SHP77 treated with DMSO at 0.1 percent for 48 hours (cell line): ENCODE results near the gene FFAR2.

Source experiments
- DNase-seq: peaks from one replicate; lab custom pipeline; 2025; lab: John Stamatoyannopoulos, UW

The FFAR2 gene

DNA sequence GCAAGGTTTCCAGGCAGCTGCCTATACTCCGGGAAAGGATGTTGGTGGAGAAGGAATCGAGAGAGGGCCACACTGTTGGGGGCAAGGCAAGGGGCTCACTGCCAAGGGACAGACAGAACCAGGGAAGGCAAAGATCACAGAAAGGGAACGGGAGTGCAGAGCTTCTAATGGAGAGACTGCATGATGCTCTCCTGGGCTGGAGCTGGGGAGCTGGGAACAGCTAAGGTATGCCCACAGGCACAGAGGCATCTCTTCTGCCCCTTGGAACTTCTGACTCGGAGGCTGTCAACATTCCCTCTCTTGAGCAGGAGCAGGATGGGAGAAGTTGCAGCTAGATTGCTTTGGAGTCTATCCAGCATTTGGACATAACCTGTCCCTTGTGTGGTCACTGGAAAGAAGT, 22.4 kb upstream of the FFAR2 start:
- DNase-seq = no peak

DNA sequence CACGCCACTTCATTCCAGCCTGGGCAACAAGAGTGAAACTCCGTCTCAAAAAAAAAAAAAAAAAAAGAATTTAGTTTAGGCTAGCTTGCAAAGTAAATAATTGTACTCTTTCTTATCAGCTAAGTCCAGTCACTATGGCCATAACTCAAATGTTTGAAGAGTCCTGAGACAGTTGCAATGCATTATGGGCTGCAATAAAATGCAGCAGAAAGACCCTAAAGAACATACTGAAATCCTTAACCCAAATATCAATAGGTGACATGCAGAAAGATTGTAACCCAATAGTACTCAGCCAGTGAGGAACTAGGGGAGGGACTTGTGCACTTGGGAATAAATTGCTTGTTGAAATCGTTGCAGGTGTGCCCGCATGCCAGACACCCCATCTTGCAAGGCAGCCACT, 20.9 kb upstream of the FFAR2 start:
- DNase-seq = no peak

DNA sequence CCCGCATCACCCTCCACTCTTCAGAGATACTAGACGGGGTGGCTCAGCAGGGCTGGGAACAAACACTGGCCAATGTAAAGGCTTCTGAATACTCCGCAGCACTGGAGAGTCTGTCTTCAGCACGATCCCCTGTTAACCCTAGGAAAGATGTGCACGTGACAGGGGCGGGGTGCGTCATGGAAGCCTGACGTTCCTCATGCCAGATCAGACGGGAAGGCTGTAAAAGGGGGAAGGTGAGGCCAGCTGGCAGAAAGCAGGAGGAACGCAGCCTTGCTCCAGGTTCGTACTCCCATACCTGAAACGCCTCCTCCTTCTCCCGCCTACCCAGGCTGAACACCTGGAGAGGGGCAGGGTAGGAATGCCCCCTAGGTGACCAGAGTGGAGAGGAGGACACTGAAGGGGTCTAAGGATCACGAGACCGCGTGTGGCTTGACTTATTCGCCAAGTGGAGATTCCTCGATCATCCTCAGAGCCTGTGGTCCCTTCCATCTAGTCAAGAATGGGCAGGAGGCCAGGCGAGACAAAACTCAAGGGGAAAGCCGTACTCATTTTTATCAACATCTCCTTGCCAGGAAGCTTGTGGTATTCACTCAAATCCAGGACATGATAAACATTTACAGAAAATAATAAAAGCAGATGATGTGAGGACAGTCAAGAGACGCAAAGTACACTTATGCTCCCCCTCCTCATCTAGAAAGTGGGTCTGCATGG, 18.2 kb upstream of the FFAR2 start:
- DNase-seq = no peak

DNA sequence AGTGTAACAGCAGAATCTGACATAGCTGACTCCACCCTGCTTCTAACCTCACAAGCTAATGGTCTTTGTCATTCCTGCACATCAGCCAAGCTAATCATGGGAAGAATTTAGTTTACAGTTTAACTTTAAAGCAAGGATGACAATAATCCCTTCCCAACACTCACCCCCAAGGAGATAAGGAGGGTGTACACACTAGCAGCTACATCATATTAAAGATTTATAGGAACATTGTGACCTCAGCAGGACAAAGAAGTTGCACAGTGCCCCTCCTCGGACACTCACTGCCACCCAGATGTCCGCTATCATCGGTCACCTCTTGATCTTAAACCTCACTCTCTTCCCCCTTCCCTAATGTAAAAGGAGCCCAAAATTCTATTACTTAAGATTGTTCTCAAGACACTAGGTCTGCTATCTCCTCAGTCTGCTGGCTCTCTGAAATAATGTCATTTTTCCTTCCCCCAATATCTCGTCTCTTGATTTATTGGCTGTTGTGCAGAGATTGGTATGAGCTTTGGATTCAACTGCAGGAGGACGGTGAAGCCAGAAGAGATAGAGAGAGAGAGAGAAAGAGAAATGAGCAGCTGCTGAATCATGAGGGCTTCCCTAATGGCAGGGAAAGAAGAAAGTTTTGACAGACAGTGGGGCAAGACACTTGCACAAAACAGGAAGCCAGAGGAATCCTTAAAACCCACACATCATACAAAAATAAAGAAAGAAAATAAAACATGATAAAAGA, 17.5 kb upstream of the FFAR2 start:
- no peak for DNase-seq

DNA sequence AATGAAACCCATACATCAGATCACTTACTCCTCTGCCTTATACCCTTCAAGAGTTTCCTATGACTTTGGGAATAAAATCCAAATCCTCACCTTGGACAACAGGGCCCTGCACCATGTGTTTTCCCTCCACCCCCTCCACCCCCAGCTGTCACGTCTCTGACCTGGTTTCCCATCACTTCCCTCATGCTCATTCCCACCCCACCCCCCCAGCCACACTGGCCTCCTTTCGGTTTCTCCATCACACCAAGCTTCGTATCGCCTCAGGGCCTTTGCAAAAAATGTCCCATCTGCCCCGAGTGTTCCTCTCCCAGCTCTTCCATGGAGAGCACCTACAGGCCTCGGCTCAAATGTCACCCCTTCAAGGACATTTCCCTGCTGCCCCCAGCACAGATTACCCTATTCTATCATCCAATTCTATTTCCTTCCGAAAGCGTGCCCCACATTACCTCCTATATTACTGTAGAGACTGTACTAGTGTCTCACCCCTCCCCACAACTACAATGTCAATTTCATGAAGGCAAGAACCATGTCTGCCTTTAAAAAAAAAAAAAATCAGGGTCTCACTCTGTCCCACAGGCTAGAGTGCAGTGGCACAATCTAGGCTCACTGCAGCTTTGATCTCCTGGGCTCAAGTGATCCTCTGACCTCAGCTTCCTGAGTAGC, 16.8 kb upstream of the FFAR2 start:
- no peak for DNase-seq

DNA sequence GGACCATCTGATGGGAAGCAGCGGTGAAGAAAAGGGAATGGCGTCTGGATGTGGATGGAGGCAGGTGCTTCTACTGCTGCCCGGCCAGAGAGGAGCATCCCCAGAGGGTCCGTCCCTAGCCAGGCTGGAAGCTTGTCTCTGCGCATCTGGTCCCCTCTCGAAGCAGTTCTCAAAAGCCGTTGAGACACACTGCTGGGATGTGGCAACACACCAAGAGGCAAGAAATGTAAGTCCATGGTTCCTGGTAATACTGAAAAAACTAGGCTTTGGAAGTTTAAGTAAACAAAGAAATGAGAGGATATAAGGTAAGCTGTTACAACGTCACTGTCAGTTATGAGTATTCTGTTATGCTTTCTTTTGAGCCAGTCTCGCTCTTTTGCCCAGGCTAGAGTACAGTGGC, 15.1 kb upstream of the FFAR2 start:
- DNase-seq = no peak

DNA sequence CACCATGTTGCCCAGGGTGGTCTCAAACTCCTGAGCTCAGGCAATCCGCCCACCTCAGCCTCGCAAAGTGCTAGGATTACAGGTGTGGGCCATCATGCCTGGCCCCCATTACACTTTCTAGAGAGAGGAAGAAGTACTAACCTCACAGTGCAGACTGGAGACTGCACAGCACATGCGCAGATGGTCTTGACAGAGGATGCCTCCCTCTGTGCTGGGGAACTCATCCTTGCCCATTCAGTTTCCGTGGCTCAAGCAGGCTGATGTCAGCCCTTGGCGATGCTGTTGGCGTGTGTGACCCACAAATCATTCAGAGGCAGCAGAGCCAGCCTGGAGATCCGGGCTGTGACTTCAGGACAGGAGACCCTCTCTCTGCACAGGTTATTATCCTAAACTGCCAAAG, 14.6 kb upstream of the FFAR2 start:
- DNase-seq = no peak

DNA sequence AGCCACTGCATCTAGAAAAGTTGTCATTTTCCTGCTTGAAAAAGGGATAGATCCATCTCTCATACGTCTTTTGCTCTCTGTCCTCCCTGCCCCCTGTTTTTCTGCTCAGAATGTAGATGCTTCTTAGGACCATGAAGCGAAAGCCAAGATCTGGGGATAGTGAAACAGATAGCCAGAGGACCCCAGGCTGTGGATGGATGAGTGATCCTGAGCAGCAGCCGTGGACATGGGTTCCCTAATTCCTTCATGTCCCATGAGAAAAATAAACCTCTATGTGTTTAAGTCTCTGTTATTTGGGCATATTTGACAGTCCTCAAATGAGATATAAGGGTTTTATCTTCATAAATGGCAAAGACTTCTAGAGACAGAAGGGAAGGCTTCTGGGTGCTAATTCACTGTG, 12.2 kb upstream of the FFAR2 start:
- DNase-seq = no peak

DNA sequence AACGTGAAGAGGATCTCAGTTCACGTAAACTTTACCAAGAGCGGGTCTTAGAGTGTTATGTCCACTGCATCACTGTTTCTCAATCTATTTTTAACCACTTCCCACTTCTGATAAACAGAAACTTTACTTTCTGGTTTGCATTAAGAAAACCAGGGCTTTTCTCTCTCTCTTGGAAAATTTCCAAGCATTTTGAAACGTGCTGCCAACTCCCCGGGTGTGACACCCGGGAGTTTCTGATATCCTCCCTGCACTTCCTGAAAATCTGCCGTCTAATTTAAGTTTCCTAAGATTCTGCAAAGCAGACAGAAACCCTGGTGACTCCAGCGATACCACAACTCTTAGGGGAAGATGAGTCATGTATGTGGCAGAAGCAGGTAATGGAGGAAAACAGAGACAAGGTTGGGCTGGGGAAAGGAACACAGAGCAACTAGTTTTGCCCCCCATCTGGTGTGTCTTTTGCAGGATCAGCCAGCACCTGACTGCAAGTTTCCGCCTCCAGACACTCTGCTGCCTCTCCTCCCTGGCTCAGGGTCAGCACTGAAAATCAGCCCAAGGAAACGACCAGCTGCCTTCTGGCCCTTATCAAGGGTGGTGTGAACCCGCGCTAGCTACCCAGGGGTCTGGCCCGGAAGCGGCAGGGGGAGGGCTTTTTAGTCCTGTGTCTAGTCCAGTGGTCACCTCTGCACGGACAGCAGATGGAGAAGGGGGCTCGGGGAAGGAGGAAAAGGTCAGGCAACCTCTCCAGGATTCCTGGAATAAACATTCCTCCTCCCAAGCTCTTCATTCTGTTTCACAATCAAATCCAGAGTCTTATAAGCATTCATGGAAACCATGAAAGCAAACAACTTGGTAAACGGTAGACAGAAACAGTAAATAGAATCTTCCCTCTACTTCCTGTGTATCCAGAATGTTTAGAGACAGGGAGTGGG, 11.3 kb upstream of the FFAR2 start:
- no peak for DNase-seq

DNA sequence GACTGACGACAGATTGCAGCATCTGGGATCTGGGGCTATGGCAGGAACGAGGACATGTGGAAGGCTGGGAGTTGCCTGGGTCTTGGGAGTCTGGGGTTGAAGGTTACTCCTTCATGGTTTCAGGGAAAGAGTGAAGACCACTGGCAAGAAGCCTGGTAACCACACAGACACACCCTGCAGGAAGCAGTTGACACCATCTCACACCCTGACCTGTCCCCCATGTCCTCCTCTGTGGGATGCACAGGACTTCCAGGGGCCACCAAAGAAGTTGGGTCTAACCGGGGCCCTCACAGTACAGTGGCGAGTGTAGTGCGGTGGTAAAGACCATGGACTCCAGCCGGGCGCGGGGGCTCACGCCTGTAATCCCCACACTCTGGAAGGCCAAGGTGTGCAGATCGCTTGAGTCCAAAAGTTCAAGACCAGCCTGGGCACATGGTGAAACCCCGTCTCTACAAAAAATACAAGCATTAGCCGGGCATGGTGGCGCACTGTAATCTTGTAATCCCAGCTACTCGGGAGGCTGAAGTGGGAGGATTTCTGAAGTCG, 10.6 kb upstream of the FFAR2 start:
- DNase-seq = no peak

DNA sequence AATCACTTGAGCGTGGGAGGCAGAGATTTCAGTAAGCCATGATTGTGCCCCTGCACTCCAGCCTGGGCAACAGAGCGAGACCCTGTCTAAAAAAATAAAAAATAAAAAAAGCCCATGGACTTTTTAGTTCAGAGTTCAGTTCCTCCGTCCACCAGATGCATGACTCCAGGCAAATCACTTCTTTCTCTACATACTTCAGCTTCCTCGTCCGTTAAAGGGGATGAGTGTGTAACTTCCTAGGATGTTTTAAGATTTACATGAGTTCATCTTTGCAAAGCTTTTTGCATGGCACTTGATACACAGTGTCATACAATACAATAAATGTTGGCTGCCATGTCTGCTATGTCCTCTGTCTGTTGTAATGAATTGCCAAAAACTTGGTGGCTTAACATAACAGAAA, 10.0 kb upstream of the FFAR2 start:
- no peak for DNase-seq

DNA sequence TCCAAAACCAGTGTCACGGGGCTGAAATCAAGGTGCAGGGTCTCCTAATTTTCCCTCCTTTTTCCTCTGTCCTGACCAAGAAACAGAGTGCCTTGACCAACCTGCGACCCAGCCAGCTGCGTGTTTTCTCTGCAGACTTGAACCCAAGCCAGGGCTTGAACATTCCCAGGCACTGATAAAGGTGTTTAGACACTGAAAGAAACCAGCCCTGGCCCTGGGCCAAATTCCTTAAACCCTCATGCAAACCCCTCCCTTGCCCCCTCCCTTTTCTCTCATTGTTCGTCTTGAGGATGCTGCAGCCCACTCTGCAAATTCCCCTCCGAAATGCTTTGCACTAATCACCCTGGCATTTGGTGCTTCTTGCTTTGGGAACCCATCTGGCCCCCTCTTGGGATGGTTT, 9.5 kb upstream of the FFAR2 start:
- DNase-seq = no peak

DNA sequence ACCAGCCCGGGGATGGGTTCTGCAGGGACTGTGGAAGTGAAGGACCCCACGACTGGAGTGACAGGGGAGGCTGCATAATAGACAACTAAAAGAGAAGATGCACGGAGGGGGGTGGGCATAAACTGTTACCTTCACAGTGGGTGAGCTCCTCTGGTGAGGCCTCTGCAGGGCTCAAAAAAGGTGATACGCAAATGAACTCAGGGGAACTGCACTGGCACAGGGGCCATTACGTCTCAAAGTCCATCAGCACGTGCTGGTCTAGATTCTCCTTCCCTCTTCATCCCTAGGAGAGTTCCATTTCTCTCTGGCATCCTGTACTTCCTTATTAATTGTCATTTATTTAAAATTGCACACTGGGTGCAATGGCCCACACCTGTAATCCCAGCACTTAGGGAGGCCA, 8.1 kb upstream of the FFAR2 start:
- DNase-seq = no peak

DNA sequence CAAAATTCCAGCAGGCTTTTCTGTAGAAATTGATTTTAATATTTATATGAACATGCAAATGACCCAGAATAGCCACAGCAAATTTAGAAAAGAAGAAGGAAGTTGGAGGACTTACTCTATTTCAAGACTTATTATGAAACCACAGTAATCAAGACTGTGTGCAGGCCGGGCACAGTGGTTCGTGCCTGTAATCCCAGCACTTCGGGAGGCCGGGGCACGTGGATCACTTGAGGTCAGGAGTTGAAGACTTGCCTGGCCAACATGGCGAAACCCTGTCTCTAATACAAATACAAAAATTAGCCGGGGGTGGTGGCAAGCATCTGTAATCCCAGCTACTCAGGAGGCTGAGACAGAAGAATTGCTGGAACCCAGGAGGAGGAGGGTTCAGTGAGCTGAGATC, 6.0 kb upstream of the FFAR2 start:
- DNase-seq = no peak

DNA sequence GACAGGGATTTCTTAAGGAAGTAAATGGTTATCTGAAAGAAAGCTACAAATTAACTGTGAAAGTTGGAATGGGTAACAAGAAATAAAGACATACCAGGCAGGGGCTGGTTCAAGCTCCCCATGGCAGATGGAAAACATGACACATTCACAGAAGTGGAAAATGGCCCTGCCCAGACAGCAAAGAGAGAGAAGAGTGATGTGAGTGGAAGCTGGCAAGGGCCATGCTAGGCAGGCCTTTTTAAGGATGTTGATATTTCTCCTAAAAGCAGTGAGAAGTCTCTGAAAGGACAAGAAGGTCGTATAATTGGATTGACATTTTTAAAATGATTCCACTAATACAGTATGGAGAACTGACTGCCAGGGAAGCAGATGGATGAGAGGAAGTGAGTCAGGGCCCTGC, 3.3 kb upstream of the FFAR2 start:
- DNase-seq = no peak

DNA sequence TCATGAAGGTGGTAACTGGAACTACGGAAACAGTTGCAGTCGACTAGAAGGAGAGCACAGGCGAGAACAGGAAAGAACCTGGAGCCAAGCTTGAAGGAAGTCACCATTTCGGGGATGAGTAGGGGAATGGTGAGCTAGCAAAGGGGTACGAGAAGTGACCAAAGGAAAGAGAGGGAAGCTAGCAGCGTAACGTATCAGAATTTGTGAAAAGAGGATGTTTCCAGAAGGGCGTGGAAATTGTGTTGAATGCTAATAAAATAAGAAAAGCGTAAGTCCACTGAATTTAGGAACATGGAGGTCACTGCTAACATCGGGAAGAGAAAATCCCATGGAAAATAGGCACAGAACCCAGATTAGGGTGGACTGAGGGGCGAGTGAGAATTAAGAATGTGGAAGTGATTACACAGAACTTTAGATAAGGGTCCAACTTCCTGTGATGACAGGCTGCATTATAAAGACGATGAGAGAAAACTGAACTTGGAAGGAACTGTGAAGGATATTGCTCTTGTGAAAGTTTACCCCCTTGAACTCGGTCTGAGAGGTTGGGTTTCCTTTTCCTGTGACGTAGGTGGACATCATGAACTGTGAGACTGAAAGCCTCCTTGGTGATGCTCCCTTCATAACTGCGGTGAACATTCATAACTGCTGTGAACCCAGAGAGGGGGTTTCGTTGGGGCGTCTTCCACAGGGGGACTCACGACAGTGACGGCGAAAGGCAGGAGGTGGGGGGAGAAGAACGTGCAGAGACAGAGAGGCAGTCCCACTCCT, 2.0 kb upstream of the FFAR2 start:
- no peak for DNase-seq

DNA sequence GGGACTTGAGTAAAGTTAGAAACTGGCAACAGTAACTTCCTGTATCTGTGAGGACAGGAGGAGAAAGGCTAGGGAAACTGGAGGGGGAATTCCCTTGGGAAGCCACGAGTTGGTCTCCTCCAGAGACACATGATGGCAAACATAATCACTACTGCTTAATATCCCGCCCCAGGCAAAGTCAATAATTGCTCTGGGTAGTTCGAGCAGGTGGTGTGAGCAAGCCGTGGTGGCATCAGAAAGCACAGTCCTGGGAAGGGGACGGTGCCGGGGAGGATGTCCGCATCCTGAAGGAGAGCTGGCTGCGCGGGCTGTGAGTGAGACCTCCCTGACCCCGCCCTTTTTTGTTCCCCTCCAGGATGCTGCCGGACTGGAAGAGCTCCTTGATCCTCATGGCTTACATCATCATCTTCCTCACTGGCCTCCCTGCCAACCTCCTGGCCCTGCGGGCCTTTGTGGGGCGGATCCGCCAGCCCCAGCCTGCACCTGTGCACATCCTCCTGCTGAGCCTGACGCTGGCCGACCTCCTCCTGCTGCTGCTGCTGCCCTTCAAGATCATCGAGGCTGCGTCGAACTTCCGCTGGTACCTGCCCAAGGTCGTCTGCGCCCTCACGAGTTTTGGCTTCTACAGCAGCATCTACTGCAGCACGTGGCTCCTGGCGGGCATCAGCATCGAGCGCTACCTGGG, 1.4 kb downstream of the FFAR2 start:
- no peak for DNase-seq

DNA sequence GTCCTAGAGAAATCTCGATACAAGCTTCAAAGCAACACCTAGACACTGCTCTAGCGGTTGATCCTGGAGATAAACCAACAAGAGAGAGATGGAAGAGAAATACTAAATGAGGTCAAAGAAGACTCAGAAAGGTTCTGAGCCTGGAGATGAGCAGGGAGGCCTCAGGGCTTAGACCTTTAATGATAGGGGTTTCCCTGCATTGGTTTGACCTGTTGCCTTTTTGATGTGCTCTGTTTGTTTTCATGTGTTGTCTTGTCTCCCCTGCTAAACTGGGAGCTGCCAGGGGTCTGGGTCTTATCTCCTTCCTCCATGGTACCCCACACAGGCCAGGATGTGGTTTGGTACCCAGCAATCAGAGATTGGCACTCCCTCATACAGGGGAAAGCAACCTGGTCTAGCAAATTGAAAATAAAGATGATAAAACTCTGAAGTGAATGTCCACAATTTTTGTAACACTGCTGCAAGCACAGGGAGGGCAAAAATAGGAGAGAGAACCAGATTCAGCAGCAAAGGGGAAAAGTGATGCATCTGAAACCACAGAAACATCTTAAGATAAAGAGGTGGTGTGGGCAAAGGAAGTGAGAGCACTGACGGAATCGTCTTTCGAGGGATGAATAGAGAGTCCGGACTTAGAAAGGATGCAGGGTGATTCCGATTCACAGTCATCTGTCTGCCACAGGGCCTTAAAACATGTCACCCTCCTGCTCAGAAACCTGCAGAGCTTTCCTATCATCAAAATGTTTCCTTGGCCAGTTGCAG, 3.5 kb downstream of the FFAR2 start:
- DNase-seq = no peak

DNA sequence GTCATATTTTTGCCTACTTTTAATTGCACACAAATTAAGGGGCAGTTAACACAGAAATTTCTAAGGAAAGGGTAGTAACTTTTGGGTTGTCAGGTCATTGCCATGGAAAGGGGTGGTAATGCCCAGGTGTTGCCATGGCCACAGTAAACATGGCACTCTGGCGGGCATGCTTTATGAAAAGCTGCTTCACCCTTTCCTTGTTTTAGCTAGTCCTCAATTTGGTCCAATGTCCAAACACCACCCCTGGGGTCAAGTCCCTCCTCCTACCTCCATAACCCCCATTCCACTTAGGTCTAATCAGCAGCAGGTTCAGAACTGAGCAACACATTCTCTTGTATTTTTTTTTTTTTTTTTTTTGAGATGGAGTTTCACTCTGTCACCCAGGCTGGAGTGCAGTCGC, 6.6 kb downstream of the FFAR2 start:
- no peak for DNase-seq
